K562 (cell line): Measurements from ENCODE around the gene RHAG. TPM values are rescaled to one million over a fixed set of nuclear protein-coding genes. Genes with fewer than 3 reads are reported as not detected.

Source experiments
- ARHGAP35 ChIP-seq: fragments of 450-650 bp; IDR thresholded peaks from 2 replicates; pipeline ENCODE4 v1.6.1; 2018; ENCODE audit not compliant: partially characterized antibody
- ATF3 ChIP-seq, 2 experiments: fragments of 450-650 bp in 1 of 2; sonication (generic) in 1 of 2; formaldehyde crosslinking in 1 of 2; IDR thresholded peaks in 1 of 2; conservative IDR thresholded peaks in 1 of 2; 2 replicates each; pipeline versions ENCODE4 v1.6.1 to v1.8.1; 2016 to 2023; ENCODE audit warnings: mild to moderate bottlenecking in 2 of 2, moderate library complexity in 2 of 2, inconsistent platforms in 1 of 2, missing genetic modification reagents in 1 of 2
- CBX5 ChIP-seq: IDR thresholded peaks from 2 replicates; pipeline ENCODE4 v1.6.1; 2014; ENCODE audit warnings: low read depth, borderline replicate concordance
- CC2D1A ChIP-seq: fragments of 450-650 bp; IDR thresholded peaks from 2 replicates; pipeline ENCODE4 v1.6.1; 2017; ENCODE audit warnings: mild to moderate bottlenecking
- CSDE1 ChIP-seq, 2 experiments: fragments of 450-650 bp; IDR thresholded peaks; 2 replicates each; pipeline ENCODE4 v1.6.1; 2016; ENCODE audit warnings: mild to moderate bottlenecking in 1 of 2
- E2F1 ChIP-seq: sonication (generic); formaldehyde crosslinking; IDR thresholded peaks from 2 replicates; pipeline ENCODE4 v1.8.1; 2023; ENCODE audit warnings: mild to moderate bottlenecking, missing genetic modification reagents, moderate library complexity
- ELF1 ChIP-seq: fragments of 200-800 bp; sonication (Bioruptor generic); IDR thresholded peaks from 2 replicates; pipeline ENCODE4 v1.6.1; 2016; ENCODE audit warnings: missing genetic modification characterization, missing compliant biosample characterization
- ETS2 ChIP-seq: IDR thresholded peaks from 2 replicates; pipeline ENCODE4 v1.6.1; 2016; ENCODE audit warnings: borderline replicate concordance, missing genetic modification characterization, mild to moderate bottlenecking, moderate library complexity, missing compliant biosample characterization; ENCODE audit not compliant: poor library complexity, severe bottlenecking
- FOXK1 ChIP-seq: sonication (generic); formaldehyde crosslinking; IDR thresholded peaks from 2 replicates; pipeline ENCODE4 v1.8.0; 2022; ENCODE audit warnings: missing genetic modification reagents, mild to moderate bottlenecking, borderline replicate concordance
- FOXP4 ChIP-seq: sonication (generic); formaldehyde crosslinking; IDR thresholded peaks from 2 replicates; pipeline ENCODE4 v1.8.0; 2022; ENCODE audit warnings: mild to moderate bottlenecking, missing genetic modification reagents, borderline replicate concordance
- HDAC6 ChIP-seq: IDR thresholded peaks from 2 replicates; pipeline ENCODE4 v1.6.1; 2012; ENCODE audit warnings: low read depth, mild to moderate bottlenecking, control low read depth, inconsistent platforms, low read length, moderate library complexity
- NFE2 ChIP-seq: IDR thresholded peaks from 2 replicates; pipeline ENCODE4 v1.6.1; 2014; ENCODE audit warnings: antibody characterized with exemption, low read depth
- NR4A1 ChIP-seq, 2 experiments: fragments of 250-450 bp in 1 of 2; fragments of 450-650 bp in 1 of 2; sonication (Bioruptor Pico) in 1 of 2; IDR thresholded peaks; 2 replicates each; pipeline versions ENCODE4 v1.4.0 to v1.6.1; 2016 to 2020; ENCODE audit warnings: mild to moderate bottlenecking in 2 of 2, missing compliant biosample characterization in 1 of 2, missing genetic modification characterization in 1 of 2, moderate library complexity in 1 of 2
- SREBF1 ChIP-seq: fragments of 150-350 bp; IDR thresholded peaks from 2 replicates; pipeline ENCODE4 v1.6.1; 2014; ENCODE audit warnings: antibody characterized with exemption, low read depth, low read length, borderline replicate concordance
- SREBF2 ChIP-seq: sonication (generic); formaldehyde crosslinking; IDR thresholded peaks from 2 replicates; pipeline ENCODE4 v1.4.0; 2020; ENCODE audit warnings: mild to moderate bottlenecking, missing genetic modification reagents
- TAF1 ChIP-seq: IDR thresholded peaks from 2 replicates; pipeline ENCODE4 v1.6.1; 2011; ENCODE audit warnings: mild to moderate bottlenecking, low read length, moderate library complexity; ENCODE audit not compliant: insufficient read depth, control insufficient read depth, severe bottlenecking; ENCODE audit errors: extremely low read depth
- ZBTB2 ChIP-seq: fragments of 450-650 bp; IDR thresholded peaks from 2 replicates; pipeline ENCODE4 v1.6.1; 2016; ENCODE audit warnings: antibody characterized with exemption
- ZBTB7A ChIP-seq: IDR thresholded peaks from 2 replicates; pipeline ENCODE4 v1.6.1; 2011; ENCODE audit warnings: low read depth, mild to moderate bottlenecking, low read length, moderate library complexity, borderline replicate concordance; ENCODE audit not compliant: control insufficient read depth
- ZBTB8A ChIP-seq: fragments of 450-650 bp; IDR thresholded peaks from 2 replicates; pipeline ENCODE4 v1.6.1; 2018; ENCODE audit warnings: mild to moderate bottlenecking, moderate library complexity; ENCODE audit not compliant: partially characterized antibody
- ZC3H11A ChIP-seq: IDR thresholded peaks from 2 replicates; pipeline ENCODE4 v1.6.1; 2012; ENCODE audit warnings: low read depth, low read length, improper control_type of control experiment
- ZKSCAN3 ChIP-seq: fragments of 250-450 bp; sonication (Bioruptor Pico); IDR thresholded peaks from 2 replicates; pipeline ENCODE4 v1.4.0; 2020
- ZNF586 ChIP-seq: fragments of 450-650 bp; formaldehyde crosslinking; conservative IDR thresholded peaks from 2 replicates; pipeline ENCODE4 v1.4.0; 2020; ENCODE audit warnings: mild to moderate bottlenecking, moderate library complexity
- ZNF77 ChIP-seq: fragments of 250-450 bp; sonication (Bioruptor Pico); IDR thresholded peaks from 2 replicates; pipeline ENCODE4 v1.5.0; 2020
- polyA plus RNA-seq, 8 experiments: library from polyadenylated mRNA; depleted of rRNA in 4 of 8; stranded (reverse) in 5 of 8; unstranded in 3 of 8; fragments of >200 nt; fragmentation: Nextera tagmentation in 2 of 8; fragmentation: Illumina TruSeq in 1 of 8; extraction: Ambion mirVana in 2 of 8; extraction: Trizol in 1 of 8; gene quantifications; 2 replicates each; pipeline versions ENCODE4 v1.2.1 to v1.2.3, GENCODE V29; 2011 to 2014; ENCODE audit warnings: inconsistent platforms in 1 of 8, missing spikeins in 1 of 8
- total RNA-seq, 7 experiments: library from RNA; depleted of rRNA in 6 of 7; stranded (reverse); fragments of >200 nt in 6 of 7; fragmentation: Illumina TruSeq in 2 of 7; extraction: Trizol in 2 of 7; gene quantifications; 2 replicates each; pipeline versions ENCODE4 v1.2.1 to v1.2.3, GENCODE V29; 2011 to 2021; ENCODE audit warnings: low replicate concordance in 1 of 7

RHAG gene
- total and polyA plus RNA-seq, 9 of the 15 experiments (the other 6 are each of a cell fraction or from before 2014, with no cell fraction given) = 290 to 1,202 (median 505) TPM

- TF ChIP-seq FOXP4 (CRISPR knock-in tag) (no peak), ZKSCAN3 (CRISPR knock-in tag) (no peak), NFE2 (peak; percentile 46), ETS2 (tag) (no peak), ZBTB2 (peak; percentile 86; the same call in 1 of the 2 replicates), ARHGAP35 (no peak), SREBF2 (CRISPR knock-in tag) (no peak), ATF3 (IDR thresholded peaks at IDR 0.05) (peak; percentile 29; the same call in 1 of the 2 replicates), ATF3 (CRISPR knock-in tag; conservative IDR thresholded peaks at IDR 0.05) (no peak), ZNF77 (no peak), E2F1 (CRISPR knock-in tag) (no peak), ZNF586 (CRISPR knock-in tag) (no peak), HDAC6 (no peak), CBX5 (no peak), CSDE1 (IDR thresholded peaks at IDR 0.05) (no peak), FOXK1 (CRISPR knock-in tag) (no peak), SREBF1 (no peak), ZBTB7A (peak; percentile 100), NR4A1 (CRISPR knock-in tag; IDR thresholded peaks at IDR 0.05) (no peak), NR4A1 (tag; IDR thresholded peaks at IDR 0.05) (peak; percentile 90), TAF1 (peak; percentile 50), ZC3H11A (no peak), ZBTB8A (no peak), ELF1 (tag) (peak; percentile 23; the same call in 1 of the 2 replicates), CC2D1A (peak; percentile 99)
Measured at GRCh38 chr6:49646130-49646824, 9.6 kb upstream of the RHAG start (continued).
